Nucleus accumbens (tissue), 56 donors: ENCODE data around the gene UBA7.

Experiments
- DNase-seq, 56 donors: peaks; one replicate each; lab custom pipeline; 2025; lab: John Stamatoyannopoulos, UW

Gene UBA7

GRCh38 chr3:49805897-49806701 is 7.7 kb downstream of the UBA7 start:
- DNase-seq = peak in 16 of 56 donors; percentile 7 to 58 (median 16)

GRCh38 chr3:49805367-49805782 is 8.4 kb downstream of the UBA7 start:
- DNase-seq = peak in 26 of 56 donors; percentile 9 to 68 (median 24)

- no peak for DNase-seq
Observed at GRCh38 chr3:49804141-49805041, 9.4 kb downstream of the UBA7 start.

- DNase-seq = peak in 9 of 56 donors; percentile 2 to 67 (median 49)
Observed at GRCh38 chr3:49803465-49804140, 10.2 kb downstream of the UBA7 start.

GRCh38 chr3:49802719-49803464 is 10.9 kb downstream of the UBA7 start, which contains the start of gene INKA1:
TSS of gene INKA1 (plus strand) at chr3:49803261. CDS start at chr3:49803393, 132 bp downstream.
- DNase-seq = peak in 55 of 56 donors; percentile 30 to 92 (median 76)

- no peak for DNase-seq
Observed at GRCh38 chr3:49801160-49801559, 12.6 kb downstream of the UBA7 start.

GRCh38 chr3:49799761-49800160 is 14.0 kb downstream of the UBA7 start, which contains the start of gene CDHR4:
TSS of gene CDHR4 (minus strand) at chr3:49799873. CDS start at chr3:49799812, 61 bp downstream.
- DNase-seq = no peak

GRCh38 chr3:49799105-49799504 is 14.6 kb downstream of the UBA7 start:
- DNase-seq = no peak

- no peak for DNase-seq
Observed at GRCh38 chr3:49794926-49795905, 18.5 kb downstream of the UBA7 start.

GRCh38 chr3:49794431-49794830 is 19.3 kb downstream of the UBA7 start:
- DNase-seq = no peak

- DNase-seq = no peak
Observed at GRCh38 chr3:49793486-49794085, 20.2 kb downstream of the UBA7 start.

- DNase-seq = no peak
Observed at GRCh38 chr3:49792371-49793150, 21.2 kb downstream of the UBA7 start.

- DNase-seq = no peak
Observed at GRCh38 chr3:49791571-49791970, 22.2 kb downstream of the UBA7 start.

GRCh38 chr3:49790626-49791411 is 22.9 kb downstream of the UBA7 start:
- no peak for DNase-seq

GRCh38 chr3:49788056-49788455 is 25.7 kb downstream of the UBA7 start:
- no peak for DNase-seq

- no peak for DNase-seq
Observed at GRCh38 chr3:49787536-49787935, 26.2 kb downstream of the UBA7 start.

GRCh38 chr3:49787182-49787464 is 26.6 kb downstream of the UBA7 start:
- DNase-seq = no peak
